K562 (cell line): Measurements from ENCODE around the gene PPP1R10. TPM values are rescaled to one million over a fixed set of nuclear protein-coding genes. Genes with fewer than 3 reads are reported as not detected.

Experiments
- CHD7 ChIP-seq: fragments of 200-600 bp; sonication (generic); IDR thresholded peaks from one replicate; pipeline ENCODE4 v1.6.1; 2012; ENCODE audit warnings: mild to moderate bottlenecking, low read depth, low read length, inconsistent platforms
- E2F1 ChIP-seq: sonication (generic); formaldehyde crosslinking; IDR thresholded peaks from 2 replicates; pipeline ENCODE4 v1.8.1; 2023; ENCODE audit warnings: mild to moderate bottlenecking, missing genetic modification reagents, moderate library complexity
- ELF2 ChIP-seq: fragments of 250-450 bp; sonication (Bioruptor Pico); IDR thresholded peaks from 2 replicates; pipeline ENCODE4 v1.5.0; 2021; ENCODE audit warnings: mild to moderate bottlenecking
- FOXK2 ChIP-seq, 2 experiments: fragments of 450-650 bp; IDR thresholded peaks in 1 of 2; conservative IDR thresholded peaks in 1 of 2; 2 replicates each; pipeline ENCODE4 v1.6.1; 2016; ENCODE audit warnings: low read depth in 2 of 2, mild to moderate bottlenecking in 1 of 2
- TRIM28 ChIP-seq: fragments of 450-650 bp; IDR thresholded peaks from 2 replicates; pipeline ENCODE4 v1.6.1; 2017
- ZC3H4 ChIP-seq: sonication (generic); formaldehyde crosslinking; IDR thresholded peaks from 2 replicates; pipeline ENCODE4 v1.9.0; 2021; ENCODE audit warnings: missing genetic modification reagents, borderline replicate concordance
- ZHX1 ChIP-seq: fragments of 150-350 bp; conservative IDR thresholded peaks from 2 replicates; pipeline ENCODE4 v1.6.1; 2014; ENCODE audit warnings: low read length
- ZNF398 ChIP-seq: fragments of 250-450 bp; sonication (Bioruptor Pico); IDR thresholded peaks from 2 replicates; pipeline ENCODE4 v1.8.0; 2021; ENCODE audit warnings: moderate library complexity, mild to moderate bottlenecking, inconsistent platforms
- ZNF76 ChIP-seq: fragments of 250-450 bp; sonication (Bioruptor Pico); IDR thresholded peaks from 2 replicates; pipeline ENCODE4 v1.4.0; 2020; ENCODE audit warnings: mild to moderate bottlenecking, moderate library complexity, borderline replicate concordance
- polyA plus RNA-seq, 8 experiments: library from polyadenylated mRNA; depleted of rRNA in 4 of 8; stranded (reverse) in 5 of 8; unstranded in 3 of 8; fragments of >200 nt; fragmentation: Nextera tagmentation in 2 of 8; fragmentation: Illumina TruSeq in 1 of 8; extraction: Ambion mirVana in 2 of 8; extraction: Trizol in 1 of 8; gene quantifications; 2 replicates each; pipeline versions ENCODE4 v1.2.1 to v1.2.3, GENCODE V29; 2011 to 2014; ENCODE audit warnings: inconsistent platforms in 1 of 8, missing spikeins in 1 of 8
- total RNA-seq, 7 experiments: library from RNA; depleted of rRNA in 6 of 7; stranded (reverse); fragments of >200 nt in 6 of 7; fragmentation: Illumina TruSeq in 2 of 7; extraction: Trizol in 2 of 7; gene quantifications; 2 replicates each; pipeline versions ENCODE4 v1.2.1 to v1.2.3, GENCODE V29; 2011 to 2021; ENCODE audit warnings: low replicate concordance in 1 of 7

The PPP1R10 gene
- total and polyA plus RNA-seq, 9 of the 15 experiments (the other 6 are each of a cell fraction or from before 2014, with no cell fraction given), result 14.1 to 65.5 (median 32.6) TPM

GRCh38 chr6:30617565-30618269 lies 674 bp upstream of the PPP1R10 start, which contains the start of gene MRPS18B (continued):
- no peak for TF ChIP-seq ZNF398 (CRISPR knock-in tag)
- no peak for TF ChIP-seq ZC3H4
- peak; percentile 46; the same call in 1 of the 2 replicates for TF ChIP-seq ZNF76 (CRISPR knock-in tag)
- TF ChIP-seq CHD7, result no peak
- TF ChIP-seq TRIM28, result no peak; the same call in 1 of the 2 replicates
- peak; percentile 77 to 86 for TF ChIP-seq FOXK2 (conservative IDR thresholded peaks at IDR 0.05 in 1 of 2, IDR thresholded peaks at IDR 0.05 in 1 of 2; ENCODE audit: low read depth in 2 of 2)
- TF ChIP-seq ZHX1, result no peak; the same call in 1 of the 2 replicates
- TF ChIP-seq ELF2 (CRISPR knock-in tag), result no peak; the same call in 1 of the 2 replicates
- no peak; the same call in 1 of the 2 replicates for TF ChIP-seq E2F1 (CRISPR knock-in tag)
